ENCODE measurements around the gene TMX1. TPM values are rescaled to one million over a fixed set of nuclear protein-coding genes. Genes with fewer than 3 reads are reported as not detected.

Gene TMX1
- total RNA-seq, 1 experiment from 2014 or later = 35.3 TPM

DNA sequence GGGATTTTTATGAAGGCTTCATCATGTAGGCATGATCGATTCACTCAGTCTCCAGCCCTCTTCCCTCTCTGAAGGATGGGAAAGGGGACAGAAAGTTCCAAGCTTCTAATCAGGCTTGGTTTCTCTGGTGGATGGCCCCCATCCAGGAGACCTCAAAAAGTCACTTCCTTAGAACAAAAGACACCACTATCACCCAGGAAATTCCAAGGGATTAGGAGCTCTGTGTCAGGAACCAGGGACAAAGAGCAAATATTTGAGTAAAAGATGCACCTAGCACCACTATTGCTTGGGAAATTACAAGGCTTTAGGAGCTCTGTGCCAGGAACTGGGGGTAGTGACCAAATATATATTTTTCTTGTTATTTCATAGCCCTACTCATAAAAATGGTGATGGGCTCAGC, 33.6 kb upstream of the TMX1 start:
- intact Hi-C loops (cut with micrococcal nuclease; ENCODE audit: unreplicated experiment) = no loop called here
- no peaks in the 10 kb centered on the region for H3K9me2 ChIP-seq (ENCODE audit: insufficient read depth)
- no peak overlapping the region for H3K4me2 ChIP-seq
- no peaks in the 10 kb centered on the region for H3K36me3 ChIP-seq (ENCODE audit: low read depth)
- POLR2A ChIA-PET (ENCODE audit: unreplicated experiment) = interaction anchor here (0.5 to 0.6 kb wide), 2 partner anchors 11 to 22 kb away, joined by 6 to 7 read pairs; no protein-coding TSS in a partner anchor
- H3K79me2 ChIP-seq (ENCODE audit: low read depth) = no peaks in the 10 kb centered on the region
- no peaks in the 10 kb centered on the region for H3K4me1 ChIP-seq (replicated peaks; ENCODE audit: insufficient read depth)
- no peak overlapping the region for H3K4me3 ChIP-seq
- no peaks in the 10 kb centered on the region for H4K20me1 ChIP-seq (ENCODE audit: insufficient read depth)
- TF ChIP-seq EZH2 (IDR thresholded peaks at IDR 0.05; ENCODE audit: low read depth) = no peak
- TF ChIP-seq, protein P1, sequence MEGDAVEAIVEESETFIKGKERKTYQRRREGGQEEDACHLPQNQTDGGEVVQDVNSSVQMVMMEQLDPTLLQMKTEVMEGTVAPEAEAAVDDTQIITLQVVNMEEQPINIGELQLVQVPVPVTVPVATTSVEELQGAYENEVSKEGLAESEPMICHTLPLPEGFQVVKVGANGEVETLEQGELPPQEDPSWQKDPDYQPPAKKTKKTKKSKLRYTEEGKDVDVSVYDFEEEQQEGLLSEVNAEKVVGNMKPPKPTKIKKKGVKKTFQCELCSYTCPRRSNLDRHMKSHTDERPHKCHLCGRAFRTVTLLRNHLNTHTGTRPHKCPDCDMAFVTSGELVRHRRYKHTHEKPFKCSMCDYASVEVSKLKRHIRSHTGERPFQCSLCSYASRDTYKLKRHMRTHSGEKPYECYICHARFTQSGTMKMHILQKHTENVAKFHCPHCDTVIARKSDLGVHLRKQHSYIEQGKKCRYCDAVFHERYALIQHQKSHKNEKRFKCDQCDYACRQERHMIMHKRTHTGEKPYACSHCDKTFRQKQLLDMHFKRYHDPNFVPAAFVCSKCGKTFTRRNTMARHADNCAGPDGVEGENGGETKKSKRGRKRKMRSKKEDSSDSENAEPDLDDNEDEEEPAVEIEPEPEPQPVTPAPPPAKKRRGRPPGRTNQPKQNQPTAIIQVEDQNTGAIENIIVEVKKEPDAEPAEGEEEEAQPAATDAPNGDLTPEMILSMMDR (conservative IDR thresholded peaks at IDR 0.05) = no peak
- no peak for DNase-seq
- no peaks in the 10 kb centered on the region for H3F3A ChIP-seq (ENCODE audit: insufficient read depth, low read depth)
- H3K9me3 ChIP-seq (ENCODE audit: insufficient read depth, low read depth) = no peaks in the 10 kb centered on the region
- CTCF ChIA-PET = no interaction called here
- no peak overlapping the region for H3K27ac ChIP-seq
- H2AFZ ChIP-seq = no peak overlapping the region
- no TSS peak for BruUV-seq (replicated peaks)
- no peaks in the 10 kb centered on the region for H3K27me3 ChIP-seq (ENCODE audit: insufficient read depth, low read depth)

DNA sequence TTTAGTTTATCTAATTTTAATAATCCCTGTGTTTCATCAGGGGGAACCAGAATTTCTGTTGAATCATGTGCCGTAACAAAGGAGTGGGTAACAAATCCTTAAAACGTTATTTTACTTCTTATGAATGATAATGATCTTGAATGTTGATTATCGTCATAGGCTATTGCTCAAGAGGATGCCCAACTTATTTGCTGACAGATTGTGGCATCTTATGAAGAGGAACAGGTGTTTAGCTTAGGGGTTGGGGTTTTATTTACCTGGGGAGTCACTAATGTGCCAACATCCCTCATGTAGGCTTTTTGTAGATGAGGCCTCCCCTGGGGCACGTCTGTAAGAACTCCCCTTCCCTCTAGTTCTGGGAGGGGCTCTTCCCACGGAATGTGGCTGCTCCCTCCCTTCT, 32.4 kb upstream of the TMX1 start:
- Histone ChIP-seq H3K4me3 (no peak overlapping the region), H2AFZ (no peak overlapping the region), H3K9me3 (ENCODE audit: insufficient read depth, low read depth) (no peaks in the 10 kb centered on the region), H3F3A (ENCODE audit: insufficient read depth, low read depth) (no peaks in the 10 kb centered on the region), H3K27me3 (ENCODE audit: insufficient read depth, low read depth) (no peaks in the 10 kb centered on the region), H4K20me1 (ENCODE audit: insufficient read depth) (no peaks in the 10 kb centered on the region), H3K4me2 (no peak overlapping the region), H3K4me1 (replicated peaks; ENCODE audit: insufficient read depth) (no peaks in the 10 kb centered on the region), H3K36me3 (ENCODE audit: low read depth) (no peaks in the 10 kb centered on the region), H3K27ac (no peak overlapping the region), H3K79me2 (ENCODE audit: low read depth) (no peaks in the 10 kb centered on the region), H3K9me2 (ENCODE audit: insufficient read depth) (no peaks in the 10 kb centered on the region)
- CTCF ChIA-PET = no interaction called here
- no peak for TF ChIP-seq EZH2 (IDR thresholded peaks at IDR 0.05; ENCODE audit: low read depth)
- TF ChIP-seq, protein P1 (conservative IDR thresholded peaks at IDR 0.05) = no peak
- BruUV-seq (replicated peaks) = no TSS peak
- intact Hi-C loops (cut with micrococcal nuclease; ENCODE audit: unreplicated experiment) = no loop called here
- POLR2A ChIA-PET (ENCODE audit: unreplicated experiment) = interaction anchor here (0.7 kb wide), 1 partner anchor 290 kb away, joined by 4 read pairs; no protein-coding TSS in a partner anchor
- DNase-seq = no peak

DNA sequence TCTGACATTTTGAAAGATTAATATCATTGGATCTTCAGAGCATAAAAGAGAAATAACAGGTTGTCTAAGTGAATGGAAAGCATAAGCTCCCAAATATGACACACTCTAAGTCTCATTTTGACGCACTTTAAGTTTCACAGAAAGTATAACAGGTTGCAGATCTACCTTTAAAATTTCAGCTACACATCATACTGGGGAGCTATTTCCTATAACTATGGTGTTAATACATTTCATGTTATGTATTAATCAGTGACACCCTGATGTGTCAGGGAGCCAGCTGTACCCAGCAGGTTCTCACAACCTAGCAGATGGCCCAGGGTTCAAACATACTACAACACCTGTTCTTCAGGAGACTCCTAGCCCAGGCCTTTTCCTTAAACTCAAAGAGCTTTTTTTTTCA, 31.1 kb upstream of the TMX1 start:
- H3K4me2 ChIP-seq = no peak overlapping the region
- H3K79me2 ChIP-seq (ENCODE audit: low read depth) = no peaks in the 10 kb centered on the region
- H2AFZ ChIP-seq = no peak overlapping the region
- CTCF ChIA-PET = no interaction called here
- H4K20me1 ChIP-seq (ENCODE audit: insufficient read depth) = no peaks in the 10 kb centered on the region
- BruUV-seq (replicated peaks) = no TSS peak
- H3K36me3 ChIP-seq (ENCODE audit: low read depth) = no peaks in the 10 kb centered on the region
- intact Hi-C loops (cut with micrococcal nuclease; ENCODE audit: unreplicated experiment) = no loop called here
- no peaks in the 10 kb centered on the region for H3K9me3 ChIP-seq (ENCODE audit: insufficient read depth, low read depth)
- no peaks in the 10 kb centered on the region for H3K9me2 ChIP-seq (ENCODE audit: insufficient read depth)
- no peaks in the 10 kb centered on the region for H3F3A ChIP-seq (ENCODE audit: insufficient read depth, low read depth)
- no peaks in the 10 kb centered on the region for H3K27me3 ChIP-seq (ENCODE audit: insufficient read depth, low read depth)
- H3K4me3 ChIP-seq = no peak overlapping the region
- TF ChIP-seq EZH2 (IDR thresholded peaks at IDR 0.05; ENCODE audit: low read depth) = no peak
- TF ChIP-seq, protein P1 (conservative IDR thresholded peaks at IDR 0.05) = no peak
- no peak overlapping the region for H3K27ac ChIP-seq
- no peaks in the 10 kb centered on the region for H3K4me1 ChIP-seq (replicated peaks; ENCODE audit: insufficient read depth)
- POLR2A ChIA-PET (ENCODE audit: unreplicated experiment) = interaction anchor here (0.6 kb wide), 1 partner anchor 39 kb away, joined by 4 read pairs; no protein-coding TSS in a partner anchor
- no peak for DNase-seq

Measured in PC-9 (cell line).